Sigmoid colon (tissue), 4 donors: ENCODE results near the gene ZNF608.

Experiments
- CTCF ChIP-seq, 4 experiments: fragments of 450-650 bp in 3 of 4; fragments of 200-600 bp in 1 of 4; IDR thresholded peaks; one replicate each; pipeline ENCODE4 v1.5.1; 2016 to 2019; ENCODE audit warnings: antibody characterized with exemption in 4 of 4, mild to moderate bottlenecking in 3 of 4, moderate library complexity in 2 of 4
- EP300 ChIP-seq, 4 donors: sonication (generic); formaldehyde crosslinking; IDR thresholded peaks; one replicate each; pipeline ENCODE4 v1.6.1; 2017; ENCODE audit warnings: antibody characterized with exemption in 4 of 4
- POLR2A ChIP-seq, 2 donors: fragments of 450-650 bp; IDR thresholded peaks; one replicate each; pipeline ENCODE4 v1.6.1; 2016; ENCODE audit warnings: antibody characterized with exemption in 2 of 2, mild to moderate bottlenecking in 2 of 2, moderate library complexity in 2 of 2

- TF ChIP-seq CTCF (IDR thresholded peaks at IDR 0.05), result no peak
- TF ChIP-seq EP300 (IDR thresholded peaks at IDR 0.05), result peak in 1 of 4 donors; percentile 17
- no peak for TF ChIP-seq POLR2A (IDR thresholded peaks at IDR 0.05)
Observed at GRCh38 chr5:124698770-124699169, 47.7 kb downstream of the ZNF608 start.
